Nephron progenitor cell (in vitro differentiated cells): Measurements from ENCODE around the gene UIMC1.

ENCODE experiments used
- DNase-seq: peaks from one replicate; pipeline ENCODE4 v3.0.0; 2021
- H3K27ac Mint-ChIP-seq: 2 replicates; pipeline ENCODE4 v1.8.0; 2021; ENCODE audit warnings: mild to moderate bottlenecking, moderate library complexity, mixed read lengths
- H3K27me3 Mint-ChIP-seq: 2 replicates; pipeline ENCODE4 v1.8.0; 2021; ENCODE audit warnings: mild to moderate bottlenecking, low read depth, mixed read lengths; ENCODE audit not compliant: poor library complexity
- H3K36me3 Mint-ChIP-seq: 2 replicates; pipeline ENCODE4 v1.8.0; 2021; ENCODE audit warnings: low read depth, mixed read lengths
- H3K4me1 Mint-ChIP-seq: 2 replicates; pipeline ENCODE4 v1.8.0; 2021; ENCODE audit warnings: mixed read lengths
- H3K4me3 Mint-ChIP-seq: 2 replicates; pipeline ENCODE4 v1.8.0; 2021; ENCODE audit warnings: mild to moderate bottlenecking, moderate library complexity, mixed read lengths
- H3K9me3 Mint-ChIP-seq: 2 replicates; pipeline ENCODE4 v1.8.0; 2021; ENCODE audit warnings: mild to moderate bottlenecking, moderate library complexity, mixed read lengths
- CTCF ChIP-seq: fragments of 200-600 bp; sonication (generic); IDR thresholded peaks from 2 replicates; pipeline ENCODE4 v1.5.0; 2021; ENCODE audit warnings: antibody characterized with exemption

The UIMC1 gene

GRCh38 chr5:176908675-176909368, 97.8 kb downstream of the UIMC1 start:
- no peaks in the 10 kb centered on the region for H3K4me1 Mint-ChIP-seq
- no peak for TF ChIP-seq CTCF
- H3K27ac Mint-ChIP-seq: no peak overlapping the region

GRCh38 chr5:176906796-176907195, 99.8 kb downstream of the UIMC1 start:
- Mint-ChIP-seq H3K4me3 (no peak overlapping the region), H3K4me1 (no peaks in the 10 kb centered on the region), H3K36me3 (peaks cover 52% of the 10 kb centered on the region)

More at GRCh38 chr5:176908675-176909368, 97.8 kb downstream of the UIMC1 start:
- H3K36me3 Mint-ChIP-seq: peaks cover 51% of the 10 kb centered on the region
- H3K27me3 Mint-ChIP-seq: no peaks in the 10 kb centered on the region
- H3K9me3 Mint-ChIP-seq: no peaks in the 10 kb centered on the region
- no peak for DNase-seq
- H3K4me3 Mint-ChIP-seq: no peak overlapping the region

GRCh38 chr5:176906126-176906525, 100.5 kb downstream of the UIMC1 start:
- Mint-ChIP-seq H3K4me1 (no peaks in the 10 kb centered on the region), H3K9me3 (no peaks in the 10 kb centered on the region), H3K27ac (no peak overlapping the region), H3K36me3 (peaks cover 49% of the 10 kb centered on the region), H3K27me3 (no peaks in the 10 kb centered on the region), H3K4me3 (no peak overlapping the region)
- no peak for TF ChIP-seq CTCF
- DNase-seq: no peak

More at GRCh38 chr5:176906796-176907195, 99.8 kb downstream of the UIMC1 start:
- DNase-seq: no peak
- Mint-ChIP-seq H3K27me3 (no peaks in the 10 kb centered on the region), H3K9me3 (no peaks in the 10 kb centered on the region), H3K27ac (no peak overlapping the region)
- TF ChIP-seq CTCF: no peak

DNA sequence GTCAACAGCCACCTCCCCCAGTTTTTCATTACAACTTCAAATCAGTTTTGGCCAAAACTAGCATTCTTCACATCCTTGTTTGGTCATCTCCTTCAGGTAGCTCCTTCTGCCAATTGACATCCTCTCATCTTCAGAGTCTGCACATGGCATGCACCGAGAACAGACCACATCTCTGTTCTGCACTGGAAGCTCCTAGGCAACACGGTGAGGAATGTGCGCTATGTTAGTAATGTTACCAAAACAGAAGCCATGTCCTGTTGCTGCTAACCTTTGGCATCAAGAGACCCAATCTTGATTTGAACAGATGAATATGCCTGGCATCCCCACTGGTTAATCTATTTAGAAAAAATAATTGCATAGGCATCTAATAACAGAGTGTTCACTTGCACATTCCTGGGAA, 102.3 kb downstream of the UIMC1 start:
- no peak for DNase-seq
- Mint-ChIP-seq H3K9me3 (no peaks in the 10 kb centered on the region), H3K27me3 (no peaks in the 10 kb centered on the region), H3K4me1 (no peaks in the 10 kb centered on the region), H3K36me3 (peaks cover 41% of the 10 kb centered on the region), H3K27ac (no peak overlapping the region), H3K4me3 (no peak overlapping the region)
- no peak for TF ChIP-seq CTCF

DNA sequence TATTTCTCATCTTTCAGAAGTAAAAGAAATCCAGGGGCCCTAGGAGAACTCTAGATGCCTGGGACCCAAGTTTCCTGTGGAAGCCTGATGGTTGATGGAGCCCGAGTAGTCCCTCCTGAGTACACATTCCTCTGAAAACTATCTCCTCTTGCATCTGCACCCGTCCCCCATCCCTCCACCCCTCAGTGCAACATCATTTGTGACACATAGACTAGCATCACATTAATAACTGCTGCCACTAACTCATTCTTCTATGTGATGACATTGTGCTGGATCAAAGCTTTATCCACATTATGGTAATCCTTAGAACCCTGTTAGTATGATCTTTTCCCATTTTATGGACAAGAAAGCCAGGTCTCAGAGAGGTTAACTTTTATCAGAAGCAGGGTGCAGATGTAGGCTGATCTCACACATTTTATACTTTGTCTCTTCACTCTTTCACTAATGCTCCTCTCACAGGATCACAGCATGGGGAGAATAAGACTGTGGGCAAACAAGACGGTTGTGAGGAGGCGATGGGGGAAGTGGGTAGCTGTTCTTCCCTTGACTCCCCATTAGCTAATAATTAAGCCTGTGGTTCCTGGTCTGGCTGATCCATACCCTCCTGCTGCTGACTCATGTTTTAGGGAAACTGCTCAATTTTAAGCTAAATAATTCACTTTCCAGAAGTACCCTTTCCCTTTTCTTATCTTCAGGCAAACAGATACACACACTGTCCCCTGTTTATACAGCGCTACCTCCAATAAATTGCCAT, 103.5 kb downstream of the UIMC1 start:
- no peak for TF ChIP-seq CTCF
- Mint-ChIP-seq H3K27me3 (no peaks in the 10 kb centered on the region), H3K27ac (peak overlapping the region; percentile 24), H3K36me3 (peaks cover 37% of the 10 kb centered on the region), H3K4me3 (no peak overlapping the region), H3K9me3 (no peaks in the 10 kb centered on the region), H3K4me1 (no peaks in the 10 kb centered on the region)
- no peak for DNase-seq
